Parathyroid adenoma (tissue), 2 donors: ENCODE results near the gene STX3.

Source experiments
- H2AFZ ChIP-seq: fragments of 300-600 bp; sonication (generic); one replicate; pipeline ENCODE4 v1.7.0; 2017; ENCODE audit warnings: antibody characterized with exemption, mild to moderate bottlenecking
- H3K27ac ChIP-seq: fragments of 300-600 bp; sonication (generic); one replicate; pipeline ENCODE4 v1.7.0; 2017
- H3K27me3 ChIP-seq: fragments of 300-600 bp; sonication (generic); one replicate; pipeline ENCODE4 v1.7.0; 2017; ENCODE audit warnings: low read length; ENCODE audit not compliant: control insufficient read depth, insufficient read depth
- H3K36me3 ChIP-seq: fragments of 300-600 bp; sonication (generic); one replicate; pipeline ENCODE4 v1.7.0; 2017; ENCODE audit warnings: low read length; ENCODE audit not compliant: control insufficient read depth, insufficient read depth
- H3K4me1 ChIP-seq: fragments of 300-600 bp; sonication (generic); one replicate; pipeline ENCODE4 v1.7.0; 2017; ENCODE audit warnings: control low read depth
- H3K4me2 ChIP-seq: fragments of 300-600 bp; sonication (generic); one replicate; pipeline ENCODE4 v1.7.0; 2017; ENCODE audit warnings: low read length
- H3K4me3 ChIP-seq: fragments of 300-600 bp; sonication (generic); one replicate; pipeline ENCODE4 v1.7.0; 2017; ENCODE audit warnings: low read depth, low read length
- H3K79me2 ChIP-seq: fragments of 300-600 bp; sonication (generic); one replicate; pipeline ENCODE4 v1.7.0; 2017; ENCODE audit warnings: control low read depth
- H3K9ac ChIP-seq: fragments of 300-600 bp; sonication (generic); one replicate; pipeline ENCODE4 v1.7.0; 2017; ENCODE audit warnings: mild to moderate bottlenecking
- H3K9me3 ChIP-seq: fragments of 300-600 bp; sonication (generic); one replicate; pipeline ENCODE4 v1.7.0; 2017; ENCODE audit warnings: low read length; ENCODE audit not compliant: control insufficient read depth
- TF ChIP-seq, protein P1 (sequence below): fragments of 300-600 bp; sonication (generic); IDR thresholded peaks from one replicate; pipeline ENCODE4 v1.7.0; 2017; ENCODE audit warnings: antibody characterized with exemption, mild to moderate bottlenecking
- donor health status: primary hyperparathyroidism.

STX3 gene

DNA sequence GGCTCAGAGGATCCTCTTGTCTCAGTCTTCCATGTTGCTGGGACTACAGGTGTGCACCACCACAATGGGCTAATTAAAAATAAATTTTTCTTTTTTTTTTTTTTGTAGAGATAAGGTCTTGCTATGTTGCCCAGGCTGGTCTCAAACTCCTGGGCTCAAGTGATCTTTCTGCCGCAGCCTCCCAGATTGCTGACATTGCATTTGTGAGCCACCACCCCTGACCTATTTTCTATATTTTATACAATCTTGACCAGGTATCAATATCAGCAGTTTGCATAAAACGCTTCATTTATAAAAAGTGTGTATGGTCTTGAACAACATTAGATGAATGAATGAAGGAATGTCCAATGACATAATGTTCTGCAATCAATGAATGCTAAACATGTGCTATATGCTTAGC lies 9.1 kb upstream of the STX3 start:
- H3K36me3 ChIP-seq = no peaks in the 10 kb centered on the region
- no peaks in the 10 kb centered on the region for H3K27me3 ChIP-seq
- H3K27ac ChIP-seq = no peak overlapping the region
- no peaks in the 10 kb centered on the region for H3K4me1 ChIP-seq
- no peak overlapping the region for H2AFZ ChIP-seq
- no peaks in the 10 kb centered on the region for H3K9me3 ChIP-seq
- no peak overlapping the region for H3K4me2 ChIP-seq
- H3K79me2 ChIP-seq = no peaks in the 10 kb centered on the region
- no peak overlapping the region for H3K9ac ChIP-seq
- no peak overlapping the region for H3K4me3 ChIP-seq
- TF ChIP-seq, protein P1, sequence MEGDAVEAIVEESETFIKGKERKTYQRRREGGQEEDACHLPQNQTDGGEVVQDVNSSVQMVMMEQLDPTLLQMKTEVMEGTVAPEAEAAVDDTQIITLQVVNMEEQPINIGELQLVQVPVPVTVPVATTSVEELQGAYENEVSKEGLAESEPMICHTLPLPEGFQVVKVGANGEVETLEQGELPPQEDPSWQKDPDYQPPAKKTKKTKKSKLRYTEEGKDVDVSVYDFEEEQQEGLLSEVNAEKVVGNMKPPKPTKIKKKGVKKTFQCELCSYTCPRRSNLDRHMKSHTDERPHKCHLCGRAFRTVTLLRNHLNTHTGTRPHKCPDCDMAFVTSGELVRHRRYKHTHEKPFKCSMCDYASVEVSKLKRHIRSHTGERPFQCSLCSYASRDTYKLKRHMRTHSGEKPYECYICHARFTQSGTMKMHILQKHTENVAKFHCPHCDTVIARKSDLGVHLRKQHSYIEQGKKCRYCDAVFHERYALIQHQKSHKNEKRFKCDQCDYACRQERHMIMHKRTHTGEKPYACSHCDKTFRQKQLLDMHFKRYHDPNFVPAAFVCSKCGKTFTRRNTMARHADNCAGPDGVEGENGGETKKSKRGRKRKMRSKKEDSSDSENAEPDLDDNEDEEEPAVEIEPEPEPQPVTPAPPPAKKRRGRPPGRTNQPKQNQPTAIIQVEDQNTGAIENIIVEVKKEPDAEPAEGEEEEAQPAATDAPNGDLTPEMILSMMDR = no peak

GRCh38 chr11:59753650-59754493 lies 1.3 kb upstream of the STX3 start:
- Histone ChIP-seq H3K27ac (peak overlapping the region; percentile 82), H2AFZ (peak overlapping the region; percentile 93), H3K4me2 (peak overlapping the region; percentile 95), H3K4me1 (peaks cover 3% of the 10 kb centered on the region), H3K27me3 (no peaks in the 10 kb centered on the region), H3K36me3 (no peaks in the 10 kb centered on the region), H3K9me3 (no peaks in the 10 kb centered on the region), H3K79me2 (no peaks in the 10 kb centered on the region), H3K4me3 (peak overlapping the region; percentile 74), H3K9ac (no peak overlapping the region)
- TF ChIP-seq, protein P1 = peak; percentile 87

DNA sequence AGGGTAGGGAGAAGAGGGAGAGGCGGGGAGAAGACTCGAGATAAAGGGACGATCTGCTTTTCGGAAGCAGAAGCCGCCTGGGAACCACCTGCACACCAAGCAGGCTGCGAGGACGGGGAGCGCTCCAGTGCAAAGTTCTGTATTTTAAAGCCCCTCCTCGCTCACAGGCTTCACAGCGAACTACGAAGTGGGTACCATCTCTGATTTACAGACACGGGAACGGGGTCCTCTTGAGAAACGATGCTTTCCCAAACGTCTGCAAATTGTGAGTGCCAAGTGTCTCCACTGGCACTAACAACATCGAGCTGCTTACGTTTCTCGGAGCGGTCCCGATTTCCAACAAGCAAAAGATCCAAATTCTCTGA lies 700 bp upstream of the STX3 start:
- no peak overlapping the region for H3K9ac ChIP-seq
- peaks cover 2% of the 10 kb centered on the region for H3K79me2 ChIP-seq
- H3K36me3 ChIP-seq = no peaks in the 10 kb centered on the region
- H3K4me2 ChIP-seq = peak overlapping the region; percentile 95
- H3K4me1 ChIP-seq = peaks cover 3% of the 10 kb centered on the region
- H3K4me3 ChIP-seq = peak overlapping the region; percentile 74
- TF ChIP-seq, protein P1 = no peak
- peak overlapping the region; percentile 93 for H2AFZ ChIP-seq
- H3K27me3 ChIP-seq = no peaks in the 10 kb centered on the region
- no peaks in the 10 kb centered on the region for H3K9me3 ChIP-seq
- H3K27ac ChIP-seq = peak overlapping the region; percentile 82

GRCh38 chr11:59755701-59756557 lies 753 bp downstream of the STX3 start:
- Histone ChIP-seq H3K27ac (peak overlapping the region; percentile 82), H3K4me3 (peak overlapping the region; percentile 74), H3K4me1 (peaks cover 3% of the 10 kb centered on the region), H3K4me2 (peak overlapping the region; percentile 74), H3K36me3 (no peaks in the 10 kb centered on the region), H3K9me3 (no peaks in the 10 kb centered on the region), H3K9ac (peak overlapping the region; percentile 41), H3K79me2 (peaks cover 7% of the 10 kb centered on the region), H2AFZ (peak overlapping the region; percentile 93), H3K27me3 (no peaks in the 10 kb centered on the region)
- TF ChIP-seq, protein P1 = no peak
